IMR-90 (cell line): ENCODE measurements around the gene IMPG2.

Source experiments
- BHLHE40 ChIP-seq: fragments of 150-350 bp; IDR thresholded peaks from 2 replicates; pipeline ENCODE4 v1.6.1; 2016; ENCODE audit warnings: mild to moderate bottlenecking, low read depth, low read length
- CEBPB ChIP-seq: IDR thresholded peaks from 2 replicates; pipeline ENCODE4 v1.6.1; 2012; ENCODE audit warnings: low read depth, low read length, improper control_type of control experiment
- CTCF ChIP-seq: conservative IDR thresholded peaks from 2 replicates; pipeline ENCODE4 v1.5.1; 2012; ENCODE audit warnings: mild to moderate bottlenecking, low read depth, low read length, improper control_type of control experiment
- ELK1 ChIP-seq: fragments of 150-350 bp; IDR thresholded peaks from 2 replicates; pipeline ENCODE4 v1.6.1; 2016; ENCODE audit warnings: low read depth, mild to moderate bottlenecking, low read length, moderate library complexity, borderline replicate concordance
- FOS ChIP-seq: fragments of 150-350 bp; IDR thresholded peaks from 2 replicates; pipeline ENCODE4 v1.6.1; 2016; ENCODE audit warnings: low read depth, low read length
- MAFK ChIP-seq: IDR thresholded peaks from 2 replicates; pipeline ENCODE4 v1.6.1; 2012; ENCODE audit warnings: low read depth, low read length, improper control_type of control experiment
- MAZ ChIP-seq: IDR thresholded peaks from 2 replicates; pipeline ENCODE4 v1.6.1; 2012; ENCODE audit warnings: low read depth, mild to moderate bottlenecking, low read length, improper control_type of control experiment, moderate library complexity, borderline replicate concordance
- MXI1 ChIP-seq: IDR thresholded peaks from 2 replicates; pipeline ENCODE4 v1.6.1; 2012; ENCODE audit warnings: low read depth, mild to moderate bottlenecking, low read length, moderate library complexity, borderline replicate concordance
- NFE2L2 ChIP-seq: fragments of 150-350 bp; IDR thresholded peaks from 2 replicates; pipeline ENCODE4 v1.6.1; 2016; ENCODE audit warnings: low read depth, mild to moderate bottlenecking, low read length
- POLR2A ChIP-seq: IDR thresholded peaks from 2 replicates; pipeline ENCODE4 v1.6.1; 2012; ENCODE audit warnings: mild to moderate bottlenecking, low read depth, low read length
- RFX5 ChIP-seq: IDR thresholded peaks from 2 replicates; pipeline ENCODE4 v1.8.0; 2012; ENCODE audit warnings: low read depth, mild to moderate bottlenecking, low read length, moderate library complexity
- SMC3 ChIP-seq: fragments of 150-350 bp; IDR thresholded peaks from 2 replicates; pipeline ENCODE4 v1.6.1; 2016; ENCODE audit warnings: low read depth, mild to moderate bottlenecking, antibody characterized with exemption, low read length, moderate library complexity
- USF2 ChIP-seq: fragments of 150-350 bp; IDR thresholded peaks from 2 replicates; pipeline ENCODE4 v1.6.1; 2017; ENCODE audit warnings: mild to moderate bottlenecking, antibody characterized with exemption, low read length, low read depth

GRCh38 chr3:101249522-101249921 is 70.9 kb downstream of the IMPG2 start:
- TF ChIP-seq CTCF (no peak), POLR2A (no peak), SMC3 (no peak), MXI1 (no peak), FOS (no peak), BHLHE40 (no peak), ELK1 (no peak), USF2 (no peak), CEBPB (no peak), MAFK (no peak), NFE2L2 (no peak), RFX5 (no peak), MAZ (no peak)
